Heart right ventricle (tissue), 16 donors: Measurements from ENCODE around the gene PIK3CD. TPM values are rescaled to one million over a fixed set of nuclear protein-coding genes. Genes with fewer than 3 reads are reported as not detected.
A peak's percentile ranks its signal among the peaks of the same experiment; 100 is the strongest.

Experiments
- ATAC-seq, 8 donors: fragments of 200-7000 bp; cut with Tn5 transposase; one replicate each; pipeline ENCODE4 v1.9.1; 2020; ENCODE audit warnings: mild to moderate bottlenecking in 8 of 8, moderate library complexity in 8 of 8, moderate number of reproducible peaks in 1 of 8
- DNase-seq, 2 donors: peaks; one replicate each; pipeline ENCODE4 v3.0.0-alpha.2; 2020
- H3K27ac ChIP-seq, 10 donors: fragments of 200-600 bp; sonication (generic) in 2 of 10; one replicate each; pipeline versions ENCODE4 v1.5.0 to v1.8.0; 2020 to 2022; ENCODE audit warnings: mild to moderate bottlenecking in 3 of 10
- H3K27me3 ChIP-seq, 7 donors: fragments of 200-600 bp; one replicate each; pipeline ENCODE4 v1.8.0; 2021 to 2022; ENCODE audit warnings: mild to moderate bottlenecking in 2 of 7
- H3K36me3 ChIP-seq, 9 donors: fragments of 200-600 bp; sonication (generic) in 1 of 9; one replicate each; pipeline versions ENCODE4 v1.5.0 to v1.8.0; 2020 to 2022; ENCODE audit warnings: mild to moderate bottlenecking in 2 of 9
- H3K4me1 ChIP-seq, 9 donors: fragments of 200-600 bp; sonication (generic) in 1 of 9; one replicate each; pipeline versions ENCODE4 v1.5.0 to v1.8.0; 2020 to 2022; ENCODE audit warnings: mild to moderate bottlenecking in 4 of 9
- H3K4me3 ChIP-seq, 10 donors: fragments of 200-600 bp; sonication (generic) in 2 of 10; one replicate each; pipeline versions ENCODE4 v1.5.0 to v1.8.0; 2020 to 2022; ENCODE audit warnings: mild to moderate bottlenecking in 7 of 10, moderate library complexity in 2 of 10
- H3K9me3 ChIP-seq, 11 donors: fragments of 200-600 bp in 10 of 11; sonication (generic) in 2 of 11; one replicate each; pipeline versions ENCODE4 v1.5.0 to v1.8.0; 2013 to 2022; ENCODE audit warnings: mild to moderate bottlenecking in 2 of 11, control low read depth in 1 of 11, moderate library complexity in 1 of 11
- CTCF ChIP-seq, 9 donors: fragments of 200-600 bp; sonication (generic) in 2 of 9; IDR thresholded peaks; one replicate each; pipeline versions ENCODE4 v1.5.0 to v1.8.0; 2021 to 2022; ENCODE audit warnings: antibody characterized with exemption in 9 of 9, mild to moderate bottlenecking in 5 of 9, moderate library complexity in 1 of 9
- WGBS, 2 donors: extraction: QIAGEN DNeasy Blood & Tissue Kit; methylation state at CpG; one replicate each; pipeline ENCODE4 v1.1.7; 2013; ENCODE audit warnings: inconsistent platforms in 1 of 2; 5-methylcytosine and 5-hydroxymethylcytosine counted together
- intact Hi-C, 10 donors: fragments of 100-400 bp; cut with DNase I; formaldehyde crosslinking; loops; one replicate each; pipeline versions ENCODE4 v1.11.1 to v1.14.2; 2022
- long read RNA-seq, 3 donors: library from polyadenylated mRNA; unstranded; transcript quantifications; one replicate each; pipeline ENCODE4 v2.0.0, GENCODE V29; 2020 to 2021
- polyA plus RNA-seq, 2 donors: library from polyadenylated mRNA; stranded (reverse); fragments of 200-250 nt; gene quantifications; one replicate each; pipeline ENCODE4 v1.2.3, GENCODE V29; 2013
- total RNA-seq, 10 donors: library from RNA; stranded (reverse); fragmentation: NEBNext Ultra II Directional in 3 of 10; extraction: Animal tissue kit (Norgen Biotek cat#: 25700) in 3 of 10; gene quantifications; one replicate each; pipeline versions ENCODE4 v1.2.1 to v1.2.4, GENCODE V29; 2021 to 2023
- donor health status: Arrhythmogenic right ventricular cardiomyopathy.
- donor health status: ischemic (EF 13 %, LVEDD 7.1; RV severe dilation, severe dysfunction).
- donor health status: healthy with polysubstance abuse.
- donor health status: DM: no; HTN: yes; CAD: no.
- donor health status: DM: no; HTN: no; CAD: no.
- donor health status: ischemic (EF 25% LVEDD 6.9; RV normal size, moderate dysfunction).
- donor health status: ischemic (EF 25% LVEDD 5.7; RV mildly dilated, moderate dysfunction).
- donor health status: healthy.
- donor health status: DM: yes; HTN: yes; CAD: no.
- donor health status: Ischemic cardiomyopathy.
- donor health status: ischemic (EF 35%, LVEDD 5.7; RV mildly dilated, moderate dysfunction).
- donor health status: nonischemic (EF 11% LVEDD 7.7; RV severe dilation, severe dysfunction).
- donor health status: DM: yes; HTN: yes; CAD: no.
- donor health status: PGD.
- donor health status: ischemic (EF 29% LVEDD 5.4; RV normal size, mild dysfunction).
- donor health status: nonischemic (EF 23%, LVEDD 6.1; RV moderate dilation, normal function).

The PIK3CD gene
- 10 to 100 TPM in 1 of 10 donors, 1 to 10 TPM in 9; 1.9 to 12.1 (median 3.0) TPM for total RNA-seq
- 1 to 10 TPM; 1.0 to 2.7 TPM for polyA plus RNA-seq
- long read RNA-seq, donor 1, partial matches to known transcripts, result 2 of 5 reads
- long read RNA-seq, donor 1, other reads (novel, unspliced or antisense), result 3 of 5 reads
- long read RNA-seq, donor 2, partial matches to known transcripts, result 2 of 3 reads
- long read RNA-seq, donor 2, other reads (novel, unspliced or antisense), result 1 of 3 reads
- long read RNA-seq, donor 3, partial matches to known transcripts, result 0 of 1 reads
- long read RNA-seq, donor 3, other reads (novel, unspliced or antisense), result 1 of 1 reads

DNA sequence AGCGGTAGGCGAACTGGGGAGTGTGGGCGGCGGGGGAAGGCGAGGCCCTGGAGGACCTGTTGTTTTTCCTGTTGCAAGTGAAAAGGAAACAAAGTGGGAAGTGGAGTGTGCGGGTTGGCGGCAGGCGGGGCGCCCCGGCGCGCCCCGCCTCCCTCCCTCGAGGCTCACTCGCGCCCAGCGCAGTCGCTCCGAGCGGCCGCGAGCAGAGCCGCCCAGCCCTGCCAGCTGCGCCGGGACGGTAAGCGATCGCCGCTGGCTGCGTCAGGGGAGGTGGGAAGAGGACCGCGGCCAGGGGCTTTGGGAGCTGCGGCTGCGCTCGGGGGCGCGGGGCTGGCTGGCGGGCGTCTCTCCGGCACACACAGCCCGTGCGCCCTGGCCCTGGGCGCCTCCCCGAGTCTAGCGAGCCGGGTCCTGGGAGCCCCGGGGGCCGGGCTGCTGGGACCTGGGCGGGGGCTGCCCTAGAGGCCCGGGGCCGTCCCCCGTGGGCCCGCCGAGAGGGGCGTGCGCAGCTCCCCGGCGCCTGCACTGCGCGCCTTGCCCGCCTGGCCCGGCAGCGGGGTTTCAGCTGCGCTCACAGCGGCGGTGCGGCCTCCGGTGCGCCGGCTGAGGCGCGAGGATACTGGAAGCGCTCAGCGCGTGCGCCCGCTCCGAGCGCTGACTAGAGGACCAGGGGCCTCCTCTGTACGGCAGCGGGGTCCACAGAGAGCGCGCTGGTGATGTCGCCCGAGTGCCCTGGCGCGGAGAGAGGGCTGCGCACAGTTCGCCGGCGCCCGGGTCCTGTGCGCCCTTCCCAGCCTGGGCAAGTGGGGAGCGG is at the start of gene PIK3CD:
Gene PIK3CD (plus strand): TSS at position 167 of the 814 bp plus-strand sequence. CDS start 58,725 bp downstream, outside the sequence.
- Histone ChIP-seq H3K36me3 (no peaks in the 10 kb centered on the region), H3K9me3 (no peaks in the 10 kb centered on the region), H3K27ac (peak within 1 kb of the TSS in 6 of 10 donors; percentile 39 to 96 (median 46)), H3K4me1 (peaks cover 2 to 49% (median 17%) of the 10 kb centered on the region in 9 donors), H3K27me3 (peaks cover 0 to 51% (median 43%) of the 10 kb centered on the region in 7 donors), H3K4me3 (peak within 1 kb of the TSS; percentile 7 to 86 (median 56))
- DNase-seq (peak in 1 of 2 donors; percentile 32), ATAC-seq (peak in 7 of 8 donors; percentile 27 to 69 (median 50))
- intact Hi-C loops, result no loop called here
- WGBS, 2 donors, result 0 to 1% methylated on average over 79 to 94 of the region's 94 CpGs
- no peak for TF ChIP-seq CTCF (IDR thresholded peaks at IDR 0.05)

DNA sequence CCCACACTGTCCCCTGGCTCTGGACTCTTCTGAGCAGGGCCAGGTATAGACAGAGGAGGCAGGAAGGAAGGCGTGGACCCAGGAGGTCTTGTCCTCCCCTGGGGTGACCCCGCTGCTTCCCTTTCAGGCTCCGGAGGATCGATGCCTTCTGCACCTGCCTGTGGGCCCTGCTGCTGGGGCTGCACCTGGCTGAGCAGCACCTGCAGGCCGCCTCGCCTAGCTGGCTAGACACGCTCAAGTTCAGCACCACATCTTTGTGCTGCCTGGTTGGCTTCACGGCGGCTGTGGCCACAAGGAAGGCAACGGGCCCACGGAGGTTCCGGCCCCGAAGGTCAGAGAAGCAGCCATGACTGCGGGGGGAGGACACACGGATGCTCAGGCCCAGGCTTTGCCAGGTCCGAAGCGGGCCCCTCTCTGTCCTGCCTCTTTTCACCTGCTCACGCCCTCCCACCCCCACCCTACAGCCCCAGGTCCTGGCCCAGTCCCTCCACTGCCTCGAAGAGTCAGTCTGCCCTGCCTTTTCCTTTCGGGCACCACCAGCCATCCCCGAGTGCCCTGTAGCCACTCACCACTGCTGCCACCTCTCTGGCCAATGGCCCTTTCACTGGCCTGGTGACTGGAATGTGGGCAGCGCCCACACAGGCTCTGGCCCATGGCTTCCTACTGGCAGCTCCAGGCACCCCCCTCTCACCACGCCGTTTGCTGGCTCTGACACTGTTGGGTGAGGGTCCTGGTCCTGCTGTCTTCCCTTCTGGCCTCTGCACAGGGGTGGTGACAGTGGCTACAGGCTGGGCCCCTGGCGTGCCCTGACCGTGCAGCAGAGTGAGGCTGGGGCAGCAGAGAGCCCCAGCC is 49.4 kb upstream of the PIK3CD start:
- no peak for DNase-seq
- Histone ChIP-seq H3K4me1 (peaks cover 0 to 10% (median 0%) of the 10 kb centered on the region in 9 donors), H3K27me3 (no peaks in the 10 kb centered on the region), H3K9me3 (no peaks in the 10 kb centered on the region), H3K4me3 (no peak overlapping the region), H3K27ac (no peak overlapping the region), H3K36me3 (peaks cover 0 to 91% (median 36%) of the 10 kb centered on the region in 9 donors)
- 94 to 96% methylated on average over 24 to 26 of the region's 26 CpGs for whole genome bisulfite sequencing, 2 donors
- ATAC-seq, result no peak
- no peak for TF ChIP-seq CTCF (IDR thresholded peaks at IDR 0.05)
- intact Hi-C loops, result no loop called here

- H3K9me3 ChIP-seq, result no peaks in the 10 kb centered on the region
- ATAC-seq, result no peak
- H3K36me3 ChIP-seq, result peaks cover 0 to 91% (median 36%) of the 10 kb centered on the region in 9 donors
- no peak for DNase-seq
- no peak overlapping the region for H3K4me3 ChIP-seq
- 85 to 96% methylated on average over 9 of the region's 9 CpGs for WGBS, 2 donors
- peaks cover 0 to 13% (median 0%) of the 10 kb centered on the region in 9 donors for H3K4me1 ChIP-seq
- no peak for TF ChIP-seq CTCF (IDR thresholded peaks at IDR 0.05)
- intact Hi-C loops, result no loop called here
- H3K27ac ChIP-seq, result no peak overlapping the region
- H3K27me3 ChIP-seq, result no peaks in the 10 kb centered on the region
Measured at GRCh38 chr1:9602794-9603167, 48.8 kb upstream of the PIK3CD start.

- no peak overlapping the region for H3K27ac ChIP-seq
- TF ChIP-seq CTCF (IDR thresholded peaks at IDR 0.05), result no peak
- H3K4me1 ChIP-seq, result peaks cover 0 to 13% (median 0%) of the 10 kb centered on the region in 9 donors
- no peak overlapping the region for H3K4me3 ChIP-seq
- intact Hi-C loops, result no loop called here
- no peaks in the 10 kb centered on the region for H3K9me3 ChIP-seq
- 94 to 96% methylated on average over 14 of the region's 14 CpGs for WGBS, 2 donors
- ATAC-seq (no peak), DNase-seq (no peak)
- peaks cover 0 to 91% (median 32%) of the 10 kb centered on the region in 9 donors for H3K36me3 ChIP-seq
- H3K27me3 ChIP-seq, result no peaks in the 10 kb centered on the region
Measured at GRCh38 chr1:9603307-9603706, 48.2 kb upstream of the PIK3CD start.
